GM13977 (cell line): ENCODE measurements around the gene NTSR1.

Source experiments
- DNase-seq: peaks from one replicate; pipeline ENCODE4 v3.0.0; 2012; ENCODE audit warnings: low spot score
- in situ Hi-C: fragments of 300-500 bp; cut with MboI; formaldehyde crosslinking; loops from one replicate; pipeline ENCODE4 v1.12.0; 2022; ENCODE audit warnings: low sequenced_read_pairs, low pct_unique_long_range_greater_than_20kb, mixed read lengths, inconsistent platforms; ENCODE audit not compliant: unreplicated experiment
- TF ChIP-seq, protein P1 (sequence below): IDR thresholded peaks from 2 replicates; pipeline ENCODE4 v1.5.1; 2012; ENCODE audit warnings: mild to moderate bottlenecking, control low read depth; ENCODE audit not compliant: insufficient read depth; ENCODE audit errors: extremely low read depth, missing control alignments

Gene NTSR1

DNA sequence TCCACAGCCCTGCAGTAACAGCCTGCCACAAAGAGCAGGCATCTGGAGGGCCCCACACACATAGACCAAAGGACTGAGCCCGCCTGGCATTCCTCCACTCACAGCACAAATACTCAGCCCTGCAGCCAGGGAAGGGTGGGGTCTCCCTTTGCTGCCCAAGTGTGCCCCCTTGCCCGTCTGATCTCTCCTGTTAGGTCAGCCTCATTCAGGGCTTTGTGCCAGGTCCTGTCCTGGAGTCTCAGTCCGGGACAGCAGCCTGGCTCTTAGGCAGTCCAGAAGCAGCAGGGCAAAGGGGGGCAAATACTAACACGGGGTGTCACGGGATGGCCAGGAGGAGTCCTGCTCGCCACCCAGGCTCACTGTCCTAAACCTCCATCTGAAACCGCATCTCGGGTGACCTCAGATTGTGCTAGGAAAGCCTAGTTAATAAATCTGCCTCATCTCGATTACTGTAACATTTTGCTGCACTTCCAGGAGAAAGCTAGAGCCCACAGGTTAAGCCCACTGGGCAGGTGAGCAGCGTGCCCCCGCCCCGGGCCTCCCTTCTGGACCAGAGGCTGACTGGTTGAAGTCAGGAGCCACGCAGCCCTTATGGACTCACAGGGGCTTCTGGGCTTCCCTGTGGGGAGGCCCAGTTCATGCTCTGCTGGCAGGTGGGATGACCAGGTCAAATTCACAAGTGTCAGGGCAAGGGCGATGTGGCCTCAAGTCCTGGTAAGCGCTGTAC is 92.8 kb downstream of the NTSR1 start:
- in situ Hi-C loops: no loop called here
- no peak for DNase-seq
- TF ChIP-seq, protein P1, sequence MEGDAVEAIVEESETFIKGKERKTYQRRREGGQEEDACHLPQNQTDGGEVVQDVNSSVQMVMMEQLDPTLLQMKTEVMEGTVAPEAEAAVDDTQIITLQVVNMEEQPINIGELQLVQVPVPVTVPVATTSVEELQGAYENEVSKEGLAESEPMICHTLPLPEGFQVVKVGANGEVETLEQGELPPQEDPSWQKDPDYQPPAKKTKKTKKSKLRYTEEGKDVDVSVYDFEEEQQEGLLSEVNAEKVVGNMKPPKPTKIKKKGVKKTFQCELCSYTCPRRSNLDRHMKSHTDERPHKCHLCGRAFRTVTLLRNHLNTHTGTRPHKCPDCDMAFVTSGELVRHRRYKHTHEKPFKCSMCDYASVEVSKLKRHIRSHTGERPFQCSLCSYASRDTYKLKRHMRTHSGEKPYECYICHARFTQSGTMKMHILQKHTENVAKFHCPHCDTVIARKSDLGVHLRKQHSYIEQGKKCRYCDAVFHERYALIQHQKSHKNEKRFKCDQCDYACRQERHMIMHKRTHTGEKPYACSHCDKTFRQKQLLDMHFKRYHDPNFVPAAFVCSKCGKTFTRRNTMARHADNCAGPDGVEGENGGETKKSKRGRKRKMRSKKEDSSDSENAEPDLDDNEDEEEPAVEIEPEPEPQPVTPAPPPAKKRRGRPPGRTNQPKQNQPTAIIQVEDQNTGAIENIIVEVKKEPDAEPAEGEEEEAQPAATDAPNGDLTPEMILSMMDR: no peak

DNA sequence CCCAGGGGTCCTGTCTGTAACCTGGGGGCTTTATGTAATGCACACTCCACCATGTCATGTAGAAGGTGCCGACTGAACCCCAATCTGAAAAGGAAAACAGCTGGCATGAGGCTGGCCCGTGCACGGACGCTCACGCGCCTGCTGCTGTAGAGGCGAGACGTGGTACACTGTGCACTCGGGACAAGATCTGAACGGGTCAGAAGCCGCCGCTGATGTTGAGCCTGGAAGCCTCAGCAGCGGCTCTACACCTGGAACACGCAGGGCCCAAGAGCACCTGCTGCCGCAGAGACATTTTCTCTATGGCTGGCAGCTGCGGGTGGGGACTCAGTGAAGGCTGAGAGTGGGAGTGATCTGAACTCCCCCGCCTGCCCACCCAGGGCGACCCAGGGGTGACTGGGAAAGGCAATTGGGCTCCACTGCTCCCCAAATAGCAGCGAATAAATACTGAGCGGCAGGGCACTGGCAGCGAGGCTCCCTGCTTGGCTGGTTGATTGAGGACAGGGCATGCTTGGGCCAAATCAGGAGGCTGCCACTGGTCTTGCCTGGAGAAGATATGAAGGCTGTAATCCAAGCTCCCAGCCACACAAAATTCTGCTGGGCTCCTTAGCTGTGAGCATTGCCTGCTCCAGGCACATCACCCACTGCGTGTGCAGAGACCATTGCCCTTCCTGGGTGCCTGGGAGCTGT is 93.5 kb downstream of the NTSR1 start:
- TF ChIP-seq, protein P1: no peak
- in situ Hi-C loops: no loop called here
- no peak for DNase-seq

DNA sequence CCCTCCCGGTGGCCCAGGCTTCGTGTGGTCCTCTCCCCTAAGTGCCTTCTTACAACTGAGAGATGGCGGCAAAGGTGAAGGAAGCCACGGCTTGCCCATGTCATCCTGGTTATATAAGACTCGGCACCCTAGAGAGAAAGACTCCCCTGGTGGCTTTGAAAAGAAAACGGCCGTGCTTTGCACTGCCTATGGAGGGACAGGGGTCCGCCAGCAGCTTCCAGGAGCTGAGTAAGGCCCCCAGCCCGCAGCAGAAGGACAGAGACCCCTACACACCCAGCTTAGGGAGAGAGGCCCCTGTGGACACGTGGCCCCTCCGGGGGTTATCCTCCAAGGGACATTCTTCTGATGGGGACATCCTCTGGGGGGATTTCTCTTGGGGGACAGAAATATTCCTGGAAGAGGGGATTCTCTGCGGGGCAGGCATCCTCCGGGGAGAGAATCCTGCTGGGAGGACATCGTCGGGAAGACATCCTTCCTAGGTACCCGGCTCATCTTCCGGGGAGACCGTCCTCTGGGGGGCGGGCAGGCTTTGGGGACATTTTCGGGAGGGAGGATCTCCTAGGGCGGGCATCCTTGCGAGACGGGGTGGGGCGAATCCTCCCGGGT is 95.5 kb downstream of the NTSR1 start:
- in situ Hi-C loops: no loop called here
- TF ChIP-seq, protein P1: peak; percentile 2
- no peak for DNase-seq

DNA sequence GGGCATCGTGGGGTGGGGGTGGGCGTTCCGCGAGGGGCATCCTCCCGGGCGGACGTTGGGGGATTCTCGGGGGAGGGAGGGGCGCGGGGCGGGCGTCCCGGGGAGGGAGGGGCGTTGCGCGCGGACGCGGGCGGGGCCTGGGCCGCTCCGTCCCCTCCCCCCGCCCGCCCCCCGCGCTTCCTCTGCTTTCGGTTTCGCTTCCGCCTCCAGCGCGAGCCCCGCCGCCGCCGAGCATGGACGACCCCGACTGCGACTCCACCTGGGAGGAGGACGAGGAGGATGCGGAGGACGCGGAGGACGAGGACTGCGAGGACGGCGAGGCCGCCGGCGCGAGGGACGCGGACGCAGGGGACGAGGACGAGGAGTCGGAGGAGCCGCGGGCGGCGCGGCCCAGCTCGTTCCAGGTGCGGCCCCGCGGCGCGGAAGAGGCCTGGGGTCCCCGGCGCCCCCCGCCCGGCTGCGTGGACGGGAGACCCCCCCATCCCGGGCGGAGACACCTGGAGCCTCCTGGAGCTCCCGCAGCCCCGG is 96.1 kb downstream of the NTSR1 start, which contains the start of gene OGFR:
Gene OGFR, plus strand, starts transcription at position 209 of the 528 bp plus-strand sequence. Its CDS starts 25 bp downstream, at position 234.
- TF ChIP-seq, protein P1: no peak
- DNase-seq: peak; percentile 96
- in situ Hi-C loops: no loop called here

DNA sequence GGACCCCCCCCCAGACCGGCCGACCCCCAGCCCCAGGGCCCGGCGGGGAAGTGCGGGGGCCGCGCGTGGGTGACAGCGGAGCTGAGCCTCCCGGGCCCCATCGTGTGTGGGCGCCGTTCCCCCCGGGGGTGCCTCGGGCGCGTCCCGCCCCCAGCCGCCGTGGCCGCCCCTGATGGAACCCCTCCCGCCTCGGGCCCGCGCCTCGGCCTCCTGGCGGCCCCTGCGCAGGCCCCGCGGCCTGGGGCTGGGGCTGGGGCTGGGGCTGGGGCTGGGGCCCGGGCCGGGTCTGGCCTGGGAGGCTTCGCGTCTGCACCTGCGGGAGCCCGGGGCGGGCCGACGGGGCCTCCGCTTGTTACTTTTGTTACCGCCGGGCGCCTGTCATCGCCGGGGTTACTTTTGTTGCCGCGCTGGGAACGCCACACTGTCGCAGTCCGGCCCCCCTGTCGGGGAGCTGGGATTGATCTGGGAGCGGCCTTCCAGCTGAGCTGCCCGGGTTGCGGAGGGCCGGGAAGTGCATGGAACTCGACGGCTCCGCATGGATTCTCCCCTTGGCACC is 96.6 kb downstream of the NTSR1 start:
- in situ Hi-C loops: no loop called here
- TF ChIP-seq, protein P1: no peak
- no peak for DNase-seq

DNA sequence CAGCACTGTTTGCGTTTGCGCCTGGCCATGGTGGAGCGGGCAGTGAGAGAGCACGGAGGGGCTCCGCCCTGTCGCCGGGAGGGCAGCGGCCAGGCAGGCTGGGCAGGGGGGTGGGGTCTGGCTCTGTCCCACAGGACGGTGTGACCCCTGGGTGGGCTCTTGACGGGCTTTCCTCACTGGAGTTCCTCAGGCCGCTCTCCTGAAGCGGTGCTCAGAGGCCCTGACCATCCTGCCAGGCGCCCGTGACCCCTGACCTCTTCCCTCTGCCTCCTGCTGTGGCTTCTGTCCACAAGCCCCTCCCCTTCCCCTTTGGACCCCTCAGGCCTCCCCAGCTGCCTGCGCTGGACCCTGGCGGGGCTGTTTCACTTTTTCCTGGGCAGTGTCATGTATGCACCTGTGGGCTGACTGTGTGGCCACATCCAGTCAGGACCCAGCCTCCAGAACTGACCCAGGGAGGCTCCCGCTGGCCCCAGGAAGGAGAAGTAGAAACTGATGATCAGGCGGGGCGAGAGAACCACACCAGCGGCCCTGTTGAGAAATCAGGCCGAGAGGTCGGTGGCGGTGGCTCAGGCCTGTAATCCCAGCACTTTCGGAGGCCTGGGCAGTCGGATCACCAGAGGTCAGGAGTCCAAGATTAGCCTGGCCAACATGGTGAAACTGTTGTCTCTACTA is 97.2 kb downstream of the NTSR1 start:
- in situ Hi-C loops: no loop called here
- TF ChIP-seq, protein P1: no peak
- no peak for DNase-seq
